Measurements from ENCODE around the gene OR5B17.

DNA sequence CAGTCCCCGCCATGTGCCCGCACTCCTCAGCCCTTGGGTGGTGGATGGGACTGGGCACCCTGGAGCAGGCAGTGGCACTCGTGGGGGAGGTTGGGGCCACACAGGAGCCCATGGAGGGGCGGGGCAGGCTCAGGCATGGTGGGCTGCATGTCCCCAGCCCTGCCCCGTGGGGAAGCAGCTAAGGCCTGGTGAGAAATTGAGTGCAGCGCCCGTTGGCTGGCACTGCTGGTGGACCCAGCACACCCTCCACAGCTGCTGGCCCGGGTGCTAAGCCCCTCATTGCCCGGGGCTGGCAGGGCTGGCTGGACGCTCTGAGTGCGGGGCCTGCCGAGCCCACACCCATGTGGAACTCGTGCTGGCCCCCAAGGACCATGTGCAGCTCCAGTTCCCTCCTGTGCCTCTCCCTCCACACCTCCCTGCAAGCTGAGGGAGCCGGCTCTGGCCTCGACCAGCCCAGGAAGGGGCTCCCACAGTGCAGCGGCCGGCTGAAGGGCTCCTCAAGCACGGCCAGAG is 31.7 kb upstream of the OR5B17 start:
- TF ChIP-seq, protein P1, sequence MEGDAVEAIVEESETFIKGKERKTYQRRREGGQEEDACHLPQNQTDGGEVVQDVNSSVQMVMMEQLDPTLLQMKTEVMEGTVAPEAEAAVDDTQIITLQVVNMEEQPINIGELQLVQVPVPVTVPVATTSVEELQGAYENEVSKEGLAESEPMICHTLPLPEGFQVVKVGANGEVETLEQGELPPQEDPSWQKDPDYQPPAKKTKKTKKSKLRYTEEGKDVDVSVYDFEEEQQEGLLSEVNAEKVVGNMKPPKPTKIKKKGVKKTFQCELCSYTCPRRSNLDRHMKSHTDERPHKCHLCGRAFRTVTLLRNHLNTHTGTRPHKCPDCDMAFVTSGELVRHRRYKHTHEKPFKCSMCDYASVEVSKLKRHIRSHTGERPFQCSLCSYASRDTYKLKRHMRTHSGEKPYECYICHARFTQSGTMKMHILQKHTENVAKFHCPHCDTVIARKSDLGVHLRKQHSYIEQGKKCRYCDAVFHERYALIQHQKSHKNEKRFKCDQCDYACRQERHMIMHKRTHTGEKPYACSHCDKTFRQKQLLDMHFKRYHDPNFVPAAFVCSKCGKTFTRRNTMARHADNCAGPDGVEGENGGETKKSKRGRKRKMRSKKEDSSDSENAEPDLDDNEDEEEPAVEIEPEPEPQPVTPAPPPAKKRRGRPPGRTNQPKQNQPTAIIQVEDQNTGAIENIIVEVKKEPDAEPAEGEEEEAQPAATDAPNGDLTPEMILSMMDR (IDR thresholded peaks at IDR 0.05; ENCODE audit: insufficient read depth, low read depth, low read length): no peak
- TF ChIP-seq EZH2 (IDR thresholded peaks at IDR 0.05; ENCODE audit: insufficient read depth, low read length): no peak
